K562 (cell line): ENCODE data around the gene TRAF5. TPM values are rescaled to one million over a fixed set of nuclear protein-coding genes. Genes with fewer than 3 reads are reported as not detected.
A peak's percentile ranks its signal among the peaks of the same experiment; 100 is the strongest.

Source experiments
- ATAC-seq: fragments of 200-7000 bp; cut with Tn5 transposase; 3 replicates; pipeline ENCODE4 v1.9.1; 2020; ENCODE audit warnings: moderate library complexity
- BruUV-seq: library from RNA; stranded (reverse); fragments of 400-500 nt; replicated peaks from 2 replicates; lab custom pipeline; 2021; lab: Mats Ljungman, UMichigan
- CTCF ChIA-PET: fragments of 300-600 bp; formaldehyde crosslinking; extraction: SDS; loops from one replicate; lab custom pipeline; 2021; ENCODE audit warnings: low intra/inter-chr PET ratio; lab: Yijun Ruan, JAX
- POLR2A ChIA-PET: fragments of 300-600, 350-650 bp; sonication (Branson Sonifier 250); formaldehyde crosslinking; extraction: SDS; loops from one replicate; lab custom pipeline; 2021; ENCODE audit warnings: antibody characterized with exemption, inconsistent platforms; lab: Yijun Ruan, JAX
- DNase-seq, 4 experiments: peaks; one replicate each; pipeline versions ENCODE4 v3.0.0 to v3.0.0-alpha.2; 2011 to 2018; ENCODE audit warnings: low spot score in 3 of 4, mixed read lengths in 3 of 4; ENCODE audit errors: extremely low read depth in 1 of 4
- FAIRE-seq: peaks from 2 replicates; lab custom pipeline; 2011; peaks lifted over from hg19 to GRCh38; lab: Jason Lieb, UNC
- H2AFZ ChIP-seq: 2 replicates; pipeline ENCODE4 v1.6.0; 2011; ENCODE audit warnings: low read depth, low read length, control low read depth, inconsistent platforms
- H3K27ac ChIP-seq: fragments of 200-600 bp; 3 replicates; pipeline ENCODE4 v1.8.0; 2011; ENCODE audit warnings: low read depth, mild to moderate bottlenecking, control low read depth, inconsistent platforms, low read length, moderate library complexity, mixed read lengths; ENCODE audit errors: extremely low read depth
- H3K27me3 ChIP-seq, 2 experiments: fragments of 300-600 bp in 1 of 2; 2 replicates in 1 of 2; 3 replicates in 1 of 2; pipeline versions ENCODE4 v1.6.0 to v1.8.0; 2011; ENCODE audit warnings: inconsistent platforms in 2 of 2, low read length in 2 of 2, mild to moderate bottlenecking in 1 of 2, mixed read lengths in 1 of 2, moderate library complexity in 1 of 2; ENCODE audit not compliant: control insufficient read depth in 2 of 2, insufficient read depth in 2 of 2
- H3K36me3 ChIP-seq: fragments of 300-600 bp; 3 replicates; pipeline ENCODE4 v1.8.0; 2011; ENCODE audit warnings: mild to moderate bottlenecking, low read length, inconsistent platforms; ENCODE audit not compliant: control insufficient read depth, insufficient read depth
- H3K4me1 ChIP-seq, 2 experiments: fragments of 200-600 bp in 1 of 2; replicated peaks in 1 of 2; 2 replicates in 1 of 2; 3 replicates in 1 of 2; pipeline versions ENCODE4 v1.5.1 to v1.8.0; 2011; ENCODE audit warnings: inconsistent platforms in 2 of 2, low read length in 2 of 2, mild to moderate bottlenecking in 1 of 2, mixed read lengths in 1 of 2, moderate library complexity in 1 of 2; ENCODE audit not compliant: control insufficient read depth in 2 of 2, insufficient read depth in 2 of 2
- H3K4me2 ChIP-seq: 2 replicates; pipeline ENCODE4 v1.6.1; 2011; ENCODE audit warnings: low read length, control low read depth, inconsistent platforms, mixed read lengths; ENCODE audit not compliant: insufficient read depth
- H3K4me3 ChIP-seq: fragments of 200-600 bp; sonication (generic), shearing (Covaris generic); 2 replicates; pipeline ENCODE4 v1.5.1; 2016; ENCODE audit warnings: control low read depth, inconsistent platforms
- H3K79me2 ChIP-seq: fragments of 200-600 bp; 3 replicates; pipeline ENCODE4 v1.8.0; 2011; ENCODE audit warnings: low read length, inconsistent platforms; ENCODE audit not compliant: control insufficient read depth, insufficient read depth
- H3K9ac ChIP-seq, 2 experiments: 2 replicates each; pipeline versions ENCODE4 v1.6.0 to v1.6.1; 2011; ENCODE audit warnings: low read depth in 2 of 2, low read length in 2 of 2, control low read depth in 1 of 2, inconsistent platforms in 1 of 2, mild to moderate bottlenecking in 1 of 2, mixed read lengths in 1 of 2; ENCODE audit not compliant: insufficient read depth in 1 of 2
- H3K9me1 ChIP-seq: one replicate; pipeline ENCODE4 v1.6.0; 2011; ENCODE audit warnings: inconsistent platforms, mild to moderate bottlenecking, low read length, moderate library complexity; ENCODE audit not compliant: control insufficient read depth, insufficient read depth
- H3K9me3 ChIP-seq: replicated peaks from 2 replicates; pipeline ENCODE4 v1.5.1; 2011; ENCODE audit warnings: low read depth, low read length, inconsistent platforms; ENCODE audit not compliant: control insufficient read depth, insufficient read depth
- H4K20me1 ChIP-seq: replicated peaks from 2 replicates; pipeline ENCODE4 v1.6.1; 2011; ENCODE audit warnings: low read length, inconsistent platforms, mixed read lengths; ENCODE audit not compliant: control insufficient read depth, insufficient read depth
- CEBPB ChIP-seq: fragments of 450-650 bp; IDR thresholded peaks from 2 replicates; pipeline ENCODE4 v1.6.1; 2016; ENCODE audit warnings: missing genetic modification characterization, missing compliant biosample characterization
- CEBPG ChIP-seq, 3 experiments: fragments of 200-800 bp in 1 of 3; sonication (Bioruptor generic) in 1 of 3; sonication (generic) in 1 of 3; formaldehyde crosslinking in 1 of 3; IDR thresholded peaks in 2 of 3; conservative IDR thresholded peaks in 1 of 3; 2 replicates each; pipeline versions ENCODE4 v1.6.1 to v1.8.0; 2016 to 2022; ENCODE audit warnings: missing compliant biosample characterization in 2 of 3, missing genetic modification characterization in 2 of 3, mild to moderate bottlenecking in 1 of 3, missing genetic modification reagents in 1 of 3
- CHCHD3 ChIP-seq: fragments of 250-450 bp; sonication (Bioruptor Pico); IDR thresholded peaks from 2 replicates; pipeline ENCODE4 v2.1.2; 2022; ENCODE audit warnings: mild to moderate bottlenecking
- FOXJ2 ChIP-seq: fragments of 200-800 bp; sonication (Bioruptor generic); IDR thresholded peaks from 2 replicates; pipeline ENCODE4 v1.6.1; 2016; ENCODE audit warnings: missing genetic modification characterization, missing compliant biosample characterization
- FOXJ3 ChIP-seq: sonication (generic); formaldehyde crosslinking; IDR thresholded peaks from 2 replicates; pipeline ENCODE4 v1.4.0; 2020; ENCODE audit warnings: mild to moderate bottlenecking, missing genetic modification reagents
- GTF2A2 ChIP-seq: IDR thresholded peaks from 2 replicates; pipeline ENCODE4 v1.6.1; 2016; ENCODE audit warnings: mild to moderate bottlenecking, missing genetic modification characterization, missing compliant biosample characterization
- MIER1 ChIP-seq: fragments of 450-650 bp; IDR thresholded peaks from 2 replicates; pipeline ENCODE4 v1.6.1; 2016; ENCODE audit warnings: antibody characterized with exemption, mild to moderate bottlenecking, low read depth
- MTA2 ChIP-seq: fragments of 450-650 bp; IDR thresholded peaks from 2 replicates; pipeline ENCODE4 v1.6.1; 2016; ENCODE audit warnings: low read depth
- MTF1 ChIP-seq: fragments of 250-450 bp; sonication (Bioruptor Pico); IDR thresholded peaks from 2 replicates; pipeline ENCODE4 v1.9.0; 2021; ENCODE audit warnings: moderate library complexity, mild to moderate bottlenecking, inconsistent platforms, borderline replicate concordance
- RBFOX2 ChIP-seq: fragments of 200-400 bp; formaldehyde crosslinking; IDR thresholded peaks from 2 replicates; pipeline ENCODE4 v1.6.1; 2017; ENCODE audit warnings: low read depth, mild to moderate bottlenecking, low read length, moderate library complexity
- RCOR1 ChIP-seq, 2 experiments: IDR thresholded peaks; 2 replicates each; pipeline ENCODE4 v1.6.1; 2012; ENCODE audit warnings: low read depth in 2 of 2, low read length in 2 of 2, borderline replicate concordance in 1 of 2, improper control_type of control experiment in 1 of 2
- SMAD3 ChIP-seq: fragments of 450-650 bp; formaldehyde crosslinking; conservative IDR thresholded peaks from 2 replicates; pipeline ENCODE4 v1.4.0; 2020; ENCODE audit warnings: mild to moderate bottlenecking
- SMARCA4 ChIP-seq: fragments of 450-650 bp; IDR thresholded peaks from 2 replicates; pipeline ENCODE4 v1.6.1; 2016
- SP1 ChIP-seq: sonication (generic); formaldehyde crosslinking; IDR thresholded peaks from 2 replicates; pipeline ENCODE4 v1.8.1; 2022; ENCODE audit warnings: mild to moderate bottlenecking, missing genetic modification reagents
- TEAD2 ChIP-seq: fragments of 450-650 bp; IDR thresholded peaks from 2 replicates; pipeline ENCODE4 v1.6.1; 2016; ENCODE audit warnings: missing genetic modification characterization, control low read depth, missing compliant biosample characterization
- TOE1 ChIP-seq, 2 experiments: fragments of 450-650 bp in 1 of 2; sonication (generic) in 1 of 2; formaldehyde crosslinking in 1 of 2; IDR thresholded peaks; 2 replicates each; pipeline versions ENCODE4 v1.7.1 to v1.8.0; 2016 to 2022; ENCODE audit warnings: borderline replicate concordance in 2 of 2, mild to moderate bottlenecking in 2 of 2, antibody characterized with exemption in 1 of 2, inconsistent platforms in 1 of 2, low read depth in 1 of 2, missing genetic modification reagents in 1 of 2, moderate library complexity in 1 of 2
- ZNF217 ChIP-seq: sonication (generic); formaldehyde crosslinking; IDR thresholded peaks from 2 replicates; pipeline ENCODE4 v1.8.0; 2022; ENCODE audit warnings: mild to moderate bottlenecking, missing genetic modification reagents
- ZNF695 ChIP-seq: fragments of 450-650 bp; formaldehyde crosslinking; IDR thresholded peaks from 2 replicates; pipeline ENCODE4 v1.4.0; 2020; ENCODE audit warnings: mild to moderate bottlenecking, moderate library complexity
- WGBS: fragments of 100-300 bp; shearing (Covaris generic); methylation state at CpG from one replicate; pipeline ENCODE4 v1.1.6; 2016; ENCODE audit warnings: low coverage, mixed read lengths; ENCODE audit not compliant: insufficient coverage; ENCODE audit errors: missing lambda C conversion rate; 5-methylcytosine and 5-hydroxymethylcytosine counted together
- in situ Hi-C: fragments of 300-500 bp; cut with MboI; formaldehyde crosslinking; loops from 4 replicates; pipeline ENCODE4 v1.15.0; 2018; ENCODE audit warnings: inconsistent platforms, mixed read lengths
- intact Hi-C: fragments of 100-400 bp; cut with micrococcal nuclease; formaldehyde crosslinking; loops from 2 replicates; pipeline ENCODE4 v1.14.2; 2022
- polyA plus RNA-seq, 8 experiments: library from polyadenylated mRNA; depleted of rRNA in 4 of 8; stranded (reverse) in 5 of 8; unstranded in 3 of 8; fragments of >200 nt; fragmentation: Nextera tagmentation in 2 of 8; fragmentation: Illumina TruSeq in 1 of 8; extraction: Ambion mirVana in 2 of 8; extraction: Trizol in 1 of 8; gene quantifications; 2 replicates each; pipeline versions ENCODE4 v1.2.1 to v1.2.3, GENCODE V29; 2011 to 2014; ENCODE audit warnings: inconsistent platforms in 1 of 8, missing spikeins in 1 of 8
- total RNA-seq, 7 experiments: library from RNA; depleted of rRNA in 6 of 7; stranded (reverse); fragments of >200 nt in 6 of 7; fragmentation: Illumina TruSeq in 2 of 7; extraction: Trizol in 2 of 7; gene quantifications; 2 replicates each; pipeline versions ENCODE4 v1.2.1 to v1.2.3, GENCODE V29; 2011 to 2021; ENCODE audit warnings: low replicate concordance in 1 of 7
- TF ChIP-seq, protein P1 (sequence below): IDR thresholded peaks from 2 replicates; pipeline ENCODE4 v1.6.1; 2014; ENCODE audit warnings: antibody characterized with exemption
- TF ChIP-seq, protein P2 (sequence below), 2 experiments: fragments of 200-800 bp in 1 of 2; sonication (Bioruptor generic) in 1 of 2; sonication (generic) in 1 of 2; formaldehyde crosslinking in 1 of 2; IDR thresholded peaks in 1 of 2; conservative IDR thresholded peaks in 1 of 2; 2 replicates each; pipeline versions ENCODE4 v1.5.0 to v1.6.1; 2016 to 2020; ENCODE audit warnings: missing compliant biosample characterization in 1 of 2, missing genetic modification characterization in 1 of 2, missing genetic modification reagents in 1 of 2

Gene TRAF5
- total and polyA plus RNA-seq, 9 of the 15 experiments (the other 6 are each of a cell fraction or from before 2014, with no cell fraction given): 2.0 to 9.3 (median 5.3) TPM

DNA sequence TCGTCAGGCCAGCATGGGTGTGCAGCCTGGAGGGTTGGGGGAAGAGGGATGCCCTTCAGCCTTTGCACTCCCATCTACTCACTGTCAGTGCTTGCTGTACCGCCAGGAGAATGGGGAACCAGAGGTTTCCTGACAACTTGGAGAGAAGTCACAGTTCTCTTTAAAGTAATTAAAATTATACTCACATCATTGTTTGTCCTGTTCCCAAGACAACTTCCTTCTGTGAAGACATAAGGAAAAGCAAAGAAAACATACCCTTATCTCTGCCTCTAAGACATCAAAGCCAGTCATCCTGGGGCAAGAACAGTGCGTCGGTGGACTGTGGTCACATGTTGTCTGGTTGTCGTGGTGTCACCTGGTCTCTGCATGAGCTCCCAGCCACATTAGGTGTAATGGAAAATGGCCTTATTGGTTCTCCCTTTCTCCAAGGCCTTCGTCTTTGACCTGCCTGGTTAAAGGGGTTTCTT lies 17.6 kb downstream of the TRAF5 start (continued):
- TF ChIP-seq RBFOX2 (no peak), FOXJ2 (peak; percentile 98), ZNF695 (CRISPR knock-in tag) (no peak), SMARCA4 (no peak), TOE1 (IDR thresholded peaks at IDR 0.05; ENCODE audit: borderline replicate concordance) (peak; percentile 34; the same call in 1 of the 2 replicates), TOE1 (CRISPR knock-in tag; IDR thresholded peaks at IDR 0.05; ENCODE audit: borderline replicate concordance, low read depth) (no peak), CEBPB (no peak), GTF2A2 (no peak), RCOR1 (IDR thresholded peaks at IDR 0.05; ENCODE audit: borderline replicate concordance in 1 of 2, low read depth in 2 of 2, low read length in 2 of 2) (peak in 1 of 2 experiments; percentile 22; a peak in 1 of 4 replicates), CEBPG (CRISPR knock-in tag; IDR thresholded peaks at IDR 0.05) (no peak), CEBPG (tag; conservative IDR thresholded peaks at IDR 0.05 in 1 of 2, IDR thresholded peaks at IDR 0.05 in 1 of 2) (no peak)

GRCh38 chr1:211345719-211346118 lies 19.1 kb downstream of the TRAF5 start:
- BruUV-seq: no TSS peak
- in situ Hi-C loops: no loop called here
- FAIRE-seq: no peak
- TF ChIP-seq, protein P1, sequence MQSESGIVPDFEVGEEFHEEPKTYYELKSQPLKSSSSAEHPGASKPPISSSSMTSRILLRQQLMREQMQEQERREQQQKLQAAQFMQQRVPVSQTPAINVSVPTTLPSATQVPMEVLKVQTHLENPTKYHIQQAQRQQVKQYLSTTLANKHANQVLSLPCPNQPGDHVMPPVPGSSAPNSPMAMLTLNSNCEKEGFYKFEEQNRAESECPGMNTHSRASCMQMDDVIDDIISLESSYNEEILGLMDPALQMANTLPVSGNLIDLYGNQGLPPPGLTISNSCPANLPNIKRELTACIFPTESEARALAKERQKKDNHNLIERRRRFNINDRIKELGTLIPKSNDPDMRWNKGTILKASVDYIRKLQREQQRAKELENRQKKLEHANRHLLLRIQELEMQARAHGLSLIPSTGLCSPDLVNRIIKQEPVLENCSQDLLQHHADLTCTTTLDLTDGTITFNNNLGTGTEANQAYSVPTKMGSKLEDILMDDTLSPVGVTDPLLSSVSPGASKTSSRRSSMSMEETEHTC: no peak
- TF ChIP-seq TEAD2 (tag) (no peak), MTA2 (no peak), FOXJ3 (CRISPR knock-in tag) (no peak), CHCHD3 (CRISPR knock-in tag) (no peak), MTF1 (no peak), SMAD3 (CRISPR knock-in tag) (no peak), MIER1 (no peak), SP1 (CRISPR knock-in tag) (no peak), ZNF217 (no peak)
- TF ChIP-seq, protein P2, sequence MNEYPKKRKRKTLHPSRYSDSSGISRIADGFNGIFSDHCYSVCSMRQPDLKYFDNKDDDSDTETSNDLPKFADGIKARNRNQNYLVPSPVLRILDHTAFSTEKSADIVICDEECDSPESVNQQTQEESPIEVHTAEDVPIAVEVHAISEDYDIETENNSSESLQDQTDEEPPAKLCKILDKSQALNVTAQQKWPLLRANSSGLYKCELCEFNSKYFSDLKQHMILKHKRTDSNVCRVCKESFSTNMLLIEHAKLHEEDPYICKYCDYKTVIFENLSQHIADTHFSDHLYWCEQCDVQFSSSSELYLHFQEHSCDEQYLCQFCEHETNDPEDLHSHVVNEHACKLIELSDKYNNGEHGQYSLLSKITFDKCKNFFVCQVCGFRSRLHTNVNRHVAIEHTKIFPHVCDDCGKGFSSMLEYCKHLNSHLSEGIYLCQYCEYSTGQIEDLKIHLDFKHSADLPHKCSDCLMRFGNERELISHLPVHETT (CRISPR knock-in tag; conservative IDR thresholded peaks at IDR 0.05 in 1 of 2, IDR thresholded peaks at IDR 0.05 in 1 of 2): no peak

More at GRCh38 chr1:211345719-211346118, 19.1 kb downstream of the TRAF5 start:
- Histone ChIP-seq H4K20me1 (no peaks in the 10 kb centered on the region), H3K27ac (no peak overlapping the region), H3K27me3 (no peaks in the 10 kb centered on the region), H3K79me2 (no peaks in the 10 kb centered on the region), H3K4me1 (peaks cover 0 to 24% of the 10 kb centered on the region in 2 experiments; a peak in 4 of 5 replicates), H3K36me3 (no peaks in the 10 kb centered on the region), H3K9me1 (no peaks in the 10 kb centered on the region), H3K9ac (no peak overlapping the region; a peak in 1 of 4 replicates), H3K9me3 (no peaks in the 10 kb centered on the region), H2AFZ (no peak overlapping the region), H3K4me3 (no peak overlapping the region), H3K4me2 (no peak overlapping the region)
- intact Hi-C loops: no loop called here
- ChIA-PET CTCF (no interaction called here), POLR2A (interaction anchor here (0.6 to 4.5 kb wide), 6 partner anchors 10 to 77 kb away, joined by 3 to 14 read pairs (median 4); no protein-coding TSS in a partner anchor)
- ATAC-seq (no peak), DNase-seq (no peak)
- 68% methylated on average over 2 of the region's 2 CpGs for WGBS
